ENCODE data around the gene ANAPC10.
"Not testable (repeated sequence)": the region's sequence is repeated elsewhere in the genome, so short reads cannot be mapped to it uniquely, and the experiment has no call there.

The ANAPC10 gene

DNA sequence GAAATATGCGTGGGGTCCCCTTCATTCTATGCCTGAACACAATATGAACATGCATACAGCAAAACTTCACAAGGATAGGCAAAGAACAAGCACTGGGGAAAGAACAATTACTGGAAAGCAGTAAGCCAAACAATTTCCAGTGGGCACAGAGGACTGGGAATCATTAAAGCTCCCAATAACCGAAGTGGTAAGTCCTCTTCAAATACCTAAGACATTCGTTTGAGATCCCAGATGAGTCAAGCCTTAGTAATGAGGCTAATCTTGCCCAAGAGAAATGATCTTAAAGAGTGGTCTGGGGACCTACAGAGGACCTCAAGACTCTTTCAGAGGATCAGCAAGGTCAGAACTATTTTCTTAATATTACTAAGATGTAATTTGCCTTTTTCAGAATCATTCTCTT is 28.6 kb downstream of the ANAPC10 start:
- no peak for DNase-seq

DNA sequence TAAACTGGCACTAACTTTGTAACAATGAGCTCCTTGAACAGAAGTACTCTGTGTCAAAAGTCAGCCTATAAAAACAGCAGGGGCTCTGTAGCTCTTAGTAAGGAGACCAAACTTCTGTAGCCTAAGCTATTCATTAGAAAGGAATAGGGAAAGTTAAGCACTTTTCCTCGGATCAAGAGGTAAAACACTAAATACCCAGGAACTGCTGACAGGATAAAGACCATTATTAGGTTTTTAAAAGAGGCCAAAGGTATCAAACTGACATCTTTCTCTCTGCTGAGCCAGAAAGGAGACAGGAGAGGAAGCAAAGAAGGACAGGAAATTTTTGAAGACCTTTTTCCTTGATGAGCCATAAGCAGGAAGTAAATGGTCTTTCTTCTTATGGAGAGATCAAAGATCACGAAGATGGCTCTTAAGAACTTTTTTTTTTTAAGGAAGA is 31.9 kb downstream of the ANAPC10 start:
- DNase-seq = no peak

DNA sequence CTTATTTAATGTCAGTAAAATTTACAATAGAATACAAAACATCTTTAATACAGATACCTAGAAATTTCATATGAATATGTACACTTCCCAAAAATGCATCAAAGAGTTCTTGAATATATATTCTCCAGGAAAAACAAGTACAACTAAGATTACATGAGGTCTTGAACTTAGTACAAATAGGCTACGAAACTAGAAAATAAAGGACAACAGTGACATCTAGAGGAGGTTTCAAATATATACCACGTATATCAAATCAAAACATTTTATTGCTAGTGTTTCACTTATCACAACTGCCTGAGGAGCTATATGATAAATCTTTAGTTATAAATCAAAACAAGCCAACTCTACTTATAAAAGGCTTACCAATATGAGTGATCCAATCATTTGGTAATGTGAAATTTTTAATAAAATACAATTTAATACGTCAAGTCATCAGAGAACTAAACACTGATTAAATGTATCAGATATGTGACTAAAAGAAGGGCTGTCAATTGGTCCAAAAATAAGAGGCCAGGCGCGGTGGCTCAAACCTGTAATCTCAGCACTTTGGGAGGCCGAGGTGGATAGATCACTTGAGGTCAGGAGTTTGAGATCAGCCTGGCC is 36.6 kb downstream of the ANAPC10 start:
- peak; percentile 66 for DNase-seq

DNA sequence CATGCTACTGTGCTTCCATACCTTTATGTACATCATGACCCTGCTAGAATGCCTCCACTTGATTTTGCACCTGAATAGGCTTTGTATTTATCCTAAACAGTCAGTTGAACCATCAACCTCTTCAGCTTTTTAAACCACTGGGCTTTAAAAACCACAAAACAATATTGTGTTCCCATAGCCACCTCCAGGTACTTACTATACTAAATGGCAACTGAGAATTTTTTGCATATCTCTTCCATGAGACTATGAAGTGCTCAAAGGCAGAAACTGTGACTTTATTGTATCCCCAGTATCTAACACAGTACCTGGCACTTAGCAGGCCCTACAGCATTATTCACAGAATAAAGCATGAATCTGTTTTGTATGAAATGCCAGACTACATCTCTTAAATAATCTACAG is 39.7 kb downstream of the ANAPC10 start:
- DNase-seq = no peak

DNA sequence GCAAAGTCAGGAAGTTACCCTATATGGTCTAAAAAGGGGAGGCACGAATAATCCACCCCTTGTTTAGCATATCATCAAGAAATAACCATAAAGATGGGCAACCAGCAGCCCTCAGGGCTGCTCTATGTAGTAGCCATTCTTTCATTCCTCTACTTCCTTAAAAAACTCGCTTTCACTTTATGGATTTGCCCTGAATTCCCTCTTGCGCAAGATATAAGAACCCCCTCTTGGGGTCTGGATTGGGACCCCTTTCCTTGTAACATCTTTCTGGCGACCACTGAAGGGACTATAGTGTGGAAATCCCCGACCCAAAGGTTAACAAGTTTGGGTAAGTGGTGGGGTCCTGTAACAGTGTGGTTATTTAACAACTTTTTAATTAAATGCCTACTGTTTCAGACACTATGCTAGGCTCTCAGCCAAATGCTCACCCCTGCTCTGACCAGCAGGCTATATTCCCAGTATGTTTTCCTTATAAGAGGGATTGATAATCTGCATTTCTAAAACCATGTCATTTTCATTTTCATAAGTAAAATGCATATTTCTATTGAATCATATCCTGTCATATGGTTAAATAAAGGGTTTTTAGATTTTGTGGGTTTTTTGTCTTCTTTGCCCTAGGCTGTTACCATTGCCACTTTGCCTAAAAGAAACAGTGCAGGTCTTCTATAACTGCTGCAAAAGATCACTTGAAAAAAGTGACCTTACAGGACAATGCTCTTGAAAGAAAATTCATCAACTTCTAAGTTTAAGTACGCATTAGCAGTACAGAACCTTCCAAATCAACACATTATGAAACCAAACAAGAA is 41.5 kb downstream of the ANAPC10 start:
- DNase-seq = no peak

DNA sequence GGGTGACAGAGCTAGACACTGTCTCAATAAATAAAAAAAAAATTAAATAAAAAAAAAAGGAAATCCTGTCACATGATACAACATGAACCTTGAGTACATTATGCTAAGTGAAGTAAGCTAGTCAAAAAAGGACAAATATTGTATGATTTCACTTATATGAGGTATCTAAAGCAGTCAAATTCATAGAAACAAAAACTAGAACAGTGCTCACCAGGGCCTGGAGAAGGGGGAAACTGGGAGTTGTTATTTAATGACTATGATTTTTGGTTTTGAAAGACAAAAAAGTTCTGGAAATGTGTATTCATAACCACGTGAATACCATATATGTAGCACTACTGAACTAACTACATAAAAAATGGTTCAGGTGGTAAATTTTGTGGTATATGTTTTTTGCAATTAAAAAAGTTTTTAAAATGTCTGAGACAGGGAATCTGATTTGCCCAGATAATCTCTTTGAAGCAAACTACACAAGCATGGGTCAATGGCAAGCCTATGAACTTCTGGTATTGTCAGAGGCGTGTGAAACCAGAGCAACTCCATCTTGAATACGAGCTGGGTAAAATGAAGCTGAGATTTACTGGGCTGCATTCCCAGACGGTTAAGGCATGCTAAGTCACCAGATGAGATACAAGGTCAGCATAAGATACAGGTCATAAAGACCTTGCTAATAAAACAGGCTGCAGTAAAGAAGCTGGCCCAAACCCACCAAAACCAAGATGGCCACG is 42.3 kb downstream of the ANAPC10 start:
- DNase-seq = no peak

DNA sequence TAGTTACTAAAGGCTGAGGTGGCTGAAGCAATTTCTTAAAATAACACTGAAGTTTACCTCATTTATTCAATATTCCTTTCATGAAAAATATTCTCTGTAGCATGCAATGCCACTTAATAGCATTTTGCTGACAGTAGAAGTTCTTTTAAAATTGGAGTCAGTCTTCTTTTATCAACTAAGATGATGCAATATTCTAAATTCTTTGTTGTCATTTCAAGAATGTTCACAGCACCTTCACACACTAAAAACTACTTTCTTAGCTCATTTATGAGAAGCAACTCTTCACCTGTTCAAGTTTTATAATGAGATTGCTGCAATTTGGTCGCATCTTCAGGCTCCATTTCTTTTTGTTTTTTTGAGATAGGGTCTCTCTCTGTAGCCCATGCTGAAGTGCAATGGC is 48.8 kb downstream of the ANAPC10 start:
- no peak for DNase-seq

DNA sequence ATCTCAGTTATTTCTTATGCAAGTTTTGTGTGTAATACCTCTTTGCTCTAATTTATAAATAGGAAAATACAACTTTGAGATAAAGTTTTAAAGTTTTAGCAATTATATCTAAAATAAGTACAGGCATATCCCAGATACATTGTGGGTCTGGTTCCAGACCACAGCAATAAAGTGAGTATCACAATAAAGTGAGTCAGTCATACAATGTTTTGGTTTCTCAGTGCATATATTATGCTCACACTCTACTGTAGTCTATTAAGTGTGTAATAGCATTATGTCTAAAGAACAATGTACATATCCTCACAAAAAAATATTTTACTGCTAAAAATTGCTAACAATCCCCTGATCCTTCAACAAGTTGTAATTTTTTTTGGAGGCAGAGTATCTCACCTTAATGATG is 49.2 kb downstream of the ANAPC10 start:
- no peak for DNase-seq

DNA sequence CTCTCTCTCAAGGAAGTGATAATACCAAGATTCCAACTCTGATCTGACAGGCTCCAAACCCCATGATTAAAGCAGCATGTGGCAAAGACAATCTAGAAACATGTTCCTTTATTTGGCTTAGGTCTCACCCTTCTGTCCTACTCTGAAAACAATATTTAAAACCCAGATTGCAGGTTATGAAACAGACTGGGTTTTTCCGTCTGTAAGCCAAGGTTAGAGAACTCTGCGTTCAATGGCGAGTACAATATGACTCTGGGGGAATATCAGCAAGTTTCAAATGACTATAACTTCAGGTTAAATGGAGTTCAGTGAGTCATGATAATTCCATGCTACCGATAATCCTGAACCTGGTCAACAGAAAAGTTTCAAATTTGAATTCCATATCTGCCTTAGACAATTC is 50.8 kb downstream of the ANAPC10 start:
- no peak for DNase-seq

DNA sequence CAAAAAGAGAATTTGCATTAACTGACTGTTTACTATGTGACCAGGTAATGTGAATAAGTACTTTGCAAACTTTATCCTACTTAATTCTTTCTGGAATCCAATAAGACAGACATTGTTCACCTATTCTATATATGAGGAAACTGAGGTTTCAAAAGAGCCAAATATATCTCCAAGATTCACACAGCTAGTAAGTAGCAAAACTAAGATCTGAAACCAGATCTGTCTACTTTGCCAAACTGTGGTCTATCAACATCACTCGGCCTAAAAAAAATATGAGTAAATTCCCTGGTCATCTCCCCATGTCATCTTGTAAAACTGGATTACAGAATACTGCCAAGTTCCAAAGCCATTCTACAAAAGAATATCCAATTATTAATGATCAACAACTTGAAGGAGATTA is 52.8 kb downstream of the ANAPC10 start:
- DNase-seq = no peak

DNA sequence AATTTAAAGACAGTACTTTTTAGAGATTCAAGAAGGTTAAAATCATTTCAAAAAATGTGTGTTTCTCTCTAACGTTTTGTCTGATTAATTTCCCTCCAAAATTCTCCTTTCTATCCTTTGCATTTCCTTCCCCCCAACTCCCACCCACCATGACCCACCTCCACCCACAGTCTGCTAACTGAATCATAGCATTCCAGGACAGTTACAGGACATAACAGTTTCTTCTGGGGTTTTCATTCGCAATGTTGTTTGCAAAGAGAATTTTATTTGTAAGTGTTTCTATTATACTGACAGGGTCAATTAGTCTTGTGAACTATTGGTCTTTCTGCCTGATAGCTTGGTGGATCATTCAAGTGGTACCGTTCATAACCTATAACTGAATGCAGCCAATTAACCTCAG is 53.7 kb downstream of the ANAPC10 start:
- no peak for DNase-seq

DNA sequence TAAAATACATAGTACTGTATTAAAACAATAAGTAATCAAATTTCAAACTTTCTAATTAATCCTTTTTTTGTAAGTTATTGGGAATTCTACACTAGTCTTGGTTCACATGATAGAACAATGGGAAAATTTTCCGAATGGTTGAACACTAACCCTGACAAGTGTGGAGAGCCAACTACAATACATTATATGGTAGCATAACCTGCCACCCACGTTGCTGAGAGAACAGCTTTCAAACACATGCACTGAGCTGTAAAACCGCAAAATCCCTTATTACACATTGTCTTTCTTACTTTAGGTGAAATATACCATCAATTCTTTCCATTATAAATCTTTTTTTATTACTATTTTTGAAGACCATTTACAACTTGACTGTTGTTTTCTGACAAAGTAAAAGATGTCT is 54.7 kb downstream of the ANAPC10 start:
- DNase-seq = peak; percentile 6

DNA sequence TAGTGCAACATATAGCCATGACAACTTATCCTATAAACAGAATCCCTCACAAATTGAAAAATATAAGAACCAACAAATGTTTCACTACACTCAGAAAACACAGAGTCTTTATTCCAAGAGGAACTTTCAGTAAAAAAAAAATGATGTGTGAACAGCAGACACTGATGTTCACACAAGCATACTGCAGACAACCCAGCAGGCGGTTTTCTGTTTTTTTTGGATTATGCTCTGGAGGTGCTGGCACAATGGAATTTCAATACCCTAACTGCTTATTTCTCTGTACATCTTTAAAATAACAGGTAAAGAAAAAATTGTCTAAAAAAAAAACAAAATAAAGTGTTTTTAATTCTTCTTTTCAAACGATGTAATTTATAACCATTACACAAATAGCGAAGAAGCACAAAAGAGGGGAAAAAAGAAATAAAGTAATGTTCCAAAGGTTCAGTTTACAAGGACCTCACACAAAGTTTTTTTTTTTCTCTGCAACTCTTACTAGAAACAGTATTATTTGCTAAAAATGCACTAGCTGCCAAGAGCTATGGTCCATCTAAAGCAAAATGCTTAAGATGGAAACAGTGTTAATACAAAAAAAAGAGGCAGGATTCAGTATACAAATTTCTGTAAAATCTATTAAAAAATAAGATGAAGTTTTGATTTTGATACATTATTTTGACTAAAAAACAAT is 55.3 kb downstream of the ANAPC10 start:
- no peak for DNase-seq

DNA sequence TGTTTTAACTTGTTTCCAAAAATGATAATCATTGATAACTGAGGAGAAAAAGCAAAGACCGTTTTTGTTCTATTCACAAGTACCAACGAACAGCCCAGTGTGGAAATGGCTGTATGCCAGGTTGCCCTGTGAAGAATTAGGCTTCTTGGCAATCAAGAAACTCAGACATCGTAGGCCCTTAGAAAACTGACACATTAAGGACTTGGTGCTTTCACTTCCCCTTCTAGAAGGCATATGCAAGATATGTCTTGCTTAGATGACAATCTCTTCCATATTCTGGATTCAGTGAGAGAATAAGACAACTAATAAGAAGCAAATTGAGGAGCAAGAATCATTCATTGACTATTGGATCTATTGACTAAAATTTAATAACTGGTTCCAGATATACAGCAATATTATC is 56.6 kb downstream of the ANAPC10 start:
- peak; percentile 22 for DNase-seq

DNA sequence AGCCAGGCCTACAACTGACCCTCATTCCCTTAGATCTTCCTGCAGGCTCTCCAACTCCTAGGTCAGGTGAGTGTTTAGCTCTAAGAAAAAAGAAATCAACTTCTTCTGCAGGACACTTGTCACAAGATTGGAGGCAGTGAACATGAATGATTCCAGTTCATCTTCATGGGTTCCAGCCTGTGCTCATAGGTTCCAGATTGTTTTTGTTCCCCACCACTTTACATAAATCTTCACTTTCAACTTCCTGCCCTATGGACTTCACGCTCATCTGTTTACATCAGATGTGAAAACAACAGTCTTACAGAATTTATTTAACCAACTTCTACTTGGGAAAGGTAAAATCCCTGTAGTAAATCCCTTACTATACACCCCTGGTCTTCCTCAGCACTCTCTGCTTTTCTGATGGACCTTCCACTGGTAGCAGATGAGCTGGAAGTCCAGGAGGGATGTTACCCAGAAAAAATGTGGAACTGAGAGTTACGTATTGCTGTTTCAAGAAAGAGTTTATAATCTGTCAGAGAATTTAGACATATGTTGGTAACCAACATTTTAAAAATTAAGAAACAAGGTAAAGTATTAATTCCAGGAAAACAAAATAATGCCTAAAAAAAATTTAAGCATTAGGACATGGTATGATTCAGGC is 62.4 kb downstream of the ANAPC10 start:
- DNase-seq = no peak

DNA sequence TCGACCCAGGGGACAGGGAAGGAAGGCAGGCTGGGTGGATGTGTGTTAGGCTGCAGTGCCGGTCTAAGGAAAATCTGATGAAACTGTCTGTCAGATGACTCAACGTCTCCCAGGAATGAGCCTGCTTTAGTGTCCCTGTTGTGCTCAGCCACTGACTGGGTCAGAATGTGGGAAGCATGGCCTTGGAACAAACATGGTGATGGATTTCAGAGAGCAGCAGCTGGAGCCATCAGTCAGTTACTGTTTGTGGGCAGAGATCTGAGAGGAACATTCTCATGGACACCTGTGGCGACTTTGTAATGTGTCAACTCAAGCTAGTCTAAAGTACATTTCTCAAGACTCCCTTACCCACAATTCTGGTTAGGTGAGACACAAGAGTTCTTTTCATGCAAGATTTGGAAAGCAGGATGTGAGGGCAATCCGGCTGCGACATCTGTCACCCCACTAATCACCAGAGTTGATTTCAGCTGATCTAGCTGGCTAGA is 63.2 kb downstream of the ANAPC10 start:
- DNase-seq = peak; percentile 79

DNA sequence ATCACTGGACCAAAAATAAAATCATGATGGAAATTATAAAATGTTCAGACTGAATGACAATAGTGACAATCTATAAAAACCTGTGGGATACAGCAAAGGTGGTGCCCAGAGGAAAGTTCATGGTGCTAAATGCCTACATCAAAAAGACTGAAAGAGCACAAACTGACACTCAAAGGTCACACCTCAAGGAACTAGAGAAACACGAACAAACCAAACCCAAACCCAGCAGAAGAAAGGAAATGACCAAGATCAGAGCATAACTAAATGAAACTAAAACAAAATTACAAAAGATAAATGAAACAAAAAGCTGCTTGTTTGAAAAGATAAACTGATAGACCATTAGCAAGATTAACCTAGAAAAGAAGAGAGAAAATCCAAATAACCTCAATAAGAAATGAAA is 78.7 kb downstream of the ANAPC10 start:
- no peak for DNase-seq

DNA sequence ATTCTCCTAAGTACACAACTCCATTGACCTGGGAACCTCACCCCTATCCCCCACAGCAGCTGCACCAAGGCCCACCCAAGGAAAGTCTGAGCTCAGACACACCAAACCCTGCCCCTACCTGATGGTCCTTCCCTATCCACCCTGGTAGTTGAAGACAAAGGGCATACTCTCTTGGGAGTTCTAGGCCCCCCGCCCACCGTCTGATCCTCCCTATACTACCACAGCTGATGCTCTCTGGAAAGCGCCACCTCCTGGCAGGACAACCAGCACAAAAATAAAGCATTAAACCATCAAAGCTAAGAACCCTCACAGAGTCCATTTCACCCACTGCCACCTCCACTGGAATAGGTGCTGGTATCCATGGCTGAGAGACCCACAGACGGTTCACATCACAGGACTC is 83.6 kb downstream of the ANAPC10 start:
- DNase-seq = peak; percentile 3

DNA sequence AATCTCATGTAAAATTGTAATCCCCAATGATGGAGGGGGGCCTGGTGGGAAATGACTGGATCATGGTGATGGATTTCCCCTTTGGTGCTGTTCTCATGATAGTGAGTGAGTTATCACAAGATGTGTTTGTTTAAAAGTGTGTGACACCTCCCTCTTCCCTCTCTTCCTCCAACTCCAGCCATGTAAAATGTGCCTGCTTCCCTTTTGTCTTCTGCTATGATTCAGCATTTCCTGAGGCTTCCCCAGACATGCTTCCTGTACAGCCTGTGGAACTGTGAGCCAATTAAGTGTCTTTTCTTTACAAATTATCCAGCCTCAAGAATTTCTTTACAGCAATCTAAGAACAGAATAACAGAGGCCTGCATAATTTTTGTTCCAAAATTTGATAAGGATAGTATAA is 85.2 kb downstream of the ANAPC10 start:
- DNase-seq = peak; percentile 4

DNA sequence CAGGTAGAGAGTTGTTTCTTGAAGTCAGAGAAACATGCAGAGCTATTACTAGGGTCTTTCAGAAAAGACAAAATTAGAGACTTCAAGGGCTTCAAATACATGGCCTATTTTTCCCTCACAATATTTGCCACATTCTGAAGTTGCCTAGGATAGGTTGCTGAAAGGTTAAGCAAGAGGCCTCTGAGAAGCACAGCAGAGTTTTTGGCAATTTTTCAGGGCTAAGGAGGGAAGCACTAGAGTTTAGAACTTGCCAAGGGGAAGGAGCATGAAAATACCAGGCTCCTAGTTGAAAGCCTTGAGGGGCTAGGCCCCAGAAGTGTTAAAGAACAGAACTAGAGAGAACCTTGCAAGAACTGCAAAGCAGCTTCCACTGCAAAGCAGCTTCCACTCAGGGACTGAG is 86.4 kb downstream of the ANAPC10 start:
- DNase-seq = no peak

DNA sequence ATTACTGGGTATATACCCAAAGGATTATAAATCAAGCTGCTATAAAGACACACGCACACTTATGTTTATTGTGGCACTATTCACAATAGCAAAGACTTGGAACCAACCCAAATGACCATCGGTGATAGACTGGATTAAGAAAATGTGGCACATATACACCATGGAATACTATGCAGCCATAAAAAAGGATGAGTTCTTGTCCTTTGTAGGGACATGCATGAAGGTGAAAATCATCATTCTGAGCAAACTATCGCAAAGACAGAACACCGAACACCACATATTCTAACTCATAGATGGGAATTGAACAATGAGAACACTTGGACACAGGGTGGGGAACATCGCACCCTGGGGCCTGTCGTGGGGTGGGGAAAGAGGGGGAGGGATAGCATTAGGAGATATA is 87.7 kb downstream of the ANAPC10 start:
- not testable (repeated sequence) for DNase-seq

DNA sequence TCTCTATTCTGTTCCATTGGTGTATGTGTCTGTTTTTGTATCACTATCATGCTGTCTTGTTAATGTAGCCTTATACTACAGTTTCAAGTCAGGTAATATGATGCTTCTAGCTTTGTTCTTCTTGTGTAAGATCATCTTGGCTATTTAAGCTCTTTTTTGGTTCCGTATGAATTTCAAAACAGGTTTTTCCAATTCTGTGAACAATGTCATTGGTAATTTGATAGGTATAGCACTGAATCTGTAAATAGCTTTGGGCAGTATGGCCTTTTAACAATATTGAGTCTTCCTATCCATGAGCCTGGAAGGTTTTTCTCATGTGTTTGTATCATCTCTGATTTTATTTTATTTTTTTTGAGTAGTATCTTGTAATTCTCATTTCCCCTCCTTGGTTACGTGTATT is 94.3 kb downstream of the ANAPC10 start:
- DNase-seq = no peak

DNA sequence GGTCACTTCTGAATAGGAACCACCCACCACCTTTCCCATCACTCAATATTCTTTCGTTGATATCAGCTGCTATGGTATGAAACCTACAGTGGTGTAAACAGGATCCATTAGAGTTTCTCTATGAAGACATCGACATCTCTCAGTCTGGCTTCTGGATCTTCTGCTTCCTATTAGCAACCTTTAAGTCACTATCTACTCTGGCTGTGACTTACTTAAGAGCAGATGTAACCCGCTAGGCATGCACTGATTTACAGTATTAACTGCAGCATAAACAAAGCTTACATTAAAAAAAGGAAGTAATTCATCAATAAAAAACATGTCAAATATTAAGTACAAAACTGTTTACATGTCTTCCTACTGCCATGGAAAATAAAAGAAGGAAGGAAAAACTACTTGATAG is 96.4 kb downstream of the ANAPC10 start:
- no peak for DNase-seq
